ENCODE results near the gene SMOC1.

The SMOC1 gene

DNA sequence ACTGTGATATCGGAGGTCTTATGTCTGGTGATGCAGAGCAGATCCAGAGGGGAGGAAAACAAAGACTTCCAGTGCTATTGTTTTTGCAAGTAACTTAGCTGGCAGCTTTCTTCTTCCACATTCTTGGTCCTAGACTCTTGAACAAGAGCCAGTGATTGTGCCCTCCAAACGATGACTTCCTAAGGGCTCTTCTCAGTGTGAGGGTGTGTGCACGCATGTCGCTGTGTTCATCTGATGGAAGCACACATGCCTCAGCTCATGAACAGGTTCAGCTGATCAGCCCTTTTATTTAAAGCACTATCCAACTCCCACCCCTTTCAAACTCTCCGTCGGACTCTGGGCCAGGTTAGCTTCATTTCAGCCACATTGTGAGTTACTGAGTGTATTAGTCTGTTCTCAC is 59.5 kb downstream of the SMOC1 start:
- H3K9me3 Mint-ChIP-seq = no peaks in the 10 kb centered on the region
- H3K27me3 Mint-ChIP-seq = peaks cover 52% of the 10 kb centered on the region
- no peak overlapping the region for H3K27ac Mint-ChIP-seq (ENCODE audit: low read depth)
- H3K4me1 Mint-ChIP-seq = no peaks in the 10 kb centered on the region
- DNase-seq (ENCODE audit: low spot score in 2 of 2) = no peak
- ATAC-seq (replicated peaks; ENCODE audit: extremely low read depth, poor library complexity, severe bottlenecking) = no peak
- no peaks in the 10 kb centered on the region for H3K36me3 Mint-ChIP-seq (ENCODE audit: insufficient read depth)
- no peak overlapping the region for H3K4me3 Mint-ChIP-seq

DNA sequence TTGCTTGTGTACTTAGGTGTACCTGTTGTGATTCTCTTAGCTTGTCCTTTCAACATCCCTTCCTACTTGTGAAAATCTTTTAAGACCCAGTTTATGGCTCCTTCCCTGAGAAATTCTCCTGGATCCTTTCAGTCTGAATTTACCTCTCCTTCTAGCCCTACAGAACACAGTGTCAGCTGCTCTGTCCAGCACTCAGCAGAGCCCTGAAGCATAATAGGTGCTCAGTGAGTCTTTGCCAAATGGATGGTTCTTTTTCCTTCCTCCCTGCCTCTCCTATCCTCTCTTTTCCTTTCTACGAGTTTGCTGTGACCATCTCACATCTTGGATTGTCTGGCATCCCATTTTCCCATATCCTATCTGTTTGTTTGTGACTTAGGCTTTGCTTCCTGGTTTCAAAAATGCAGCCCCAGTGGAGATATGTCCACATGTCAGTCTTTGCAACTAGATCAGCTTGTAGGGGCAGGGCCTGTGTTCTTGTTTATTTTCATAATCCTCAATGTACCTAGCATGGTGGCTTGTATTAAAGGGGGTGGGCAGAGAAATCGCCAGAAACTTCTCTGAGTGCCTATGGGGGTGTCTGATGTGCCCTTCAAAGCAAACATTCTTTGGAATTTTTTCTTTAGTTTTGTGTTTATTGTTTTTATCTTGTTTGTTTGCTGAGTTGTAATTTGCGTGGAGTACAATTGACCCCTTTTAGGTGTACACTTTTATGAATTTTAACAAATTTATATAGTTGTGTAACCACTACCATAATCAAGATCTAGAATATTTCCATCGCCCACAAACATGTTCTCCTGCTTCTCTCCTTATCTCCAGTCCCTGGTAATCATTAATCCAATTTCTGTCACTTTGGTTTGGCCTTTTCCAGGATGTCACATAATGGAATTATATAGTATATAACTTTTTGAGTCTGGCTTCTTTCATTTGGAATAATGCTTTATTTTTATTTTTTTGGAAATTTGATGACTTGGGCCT is 62.8 kb downstream of the SMOC1 start:
- Mint-ChIP-seq H3K27me3 (peaks cover 50% of the 10 kb centered on the region), H3K27ac (ENCODE audit: low read depth) (no peak overlapping the region), H3K9me3 (peaks cover 8% of the 10 kb centered on the region), H3K4me1 (no peaks in the 10 kb centered on the region), H3K4me3 (no peak overlapping the region), H3K36me3 (ENCODE audit: insufficient read depth) (no peaks in the 10 kb centered on the region)
- ATAC-seq (replicated peaks; ENCODE audit: extremely low read depth, poor library complexity, severe bottlenecking) = no peak
- DNase-seq (ENCODE audit: low spot score in 2 of 2) = no peak

DNA sequence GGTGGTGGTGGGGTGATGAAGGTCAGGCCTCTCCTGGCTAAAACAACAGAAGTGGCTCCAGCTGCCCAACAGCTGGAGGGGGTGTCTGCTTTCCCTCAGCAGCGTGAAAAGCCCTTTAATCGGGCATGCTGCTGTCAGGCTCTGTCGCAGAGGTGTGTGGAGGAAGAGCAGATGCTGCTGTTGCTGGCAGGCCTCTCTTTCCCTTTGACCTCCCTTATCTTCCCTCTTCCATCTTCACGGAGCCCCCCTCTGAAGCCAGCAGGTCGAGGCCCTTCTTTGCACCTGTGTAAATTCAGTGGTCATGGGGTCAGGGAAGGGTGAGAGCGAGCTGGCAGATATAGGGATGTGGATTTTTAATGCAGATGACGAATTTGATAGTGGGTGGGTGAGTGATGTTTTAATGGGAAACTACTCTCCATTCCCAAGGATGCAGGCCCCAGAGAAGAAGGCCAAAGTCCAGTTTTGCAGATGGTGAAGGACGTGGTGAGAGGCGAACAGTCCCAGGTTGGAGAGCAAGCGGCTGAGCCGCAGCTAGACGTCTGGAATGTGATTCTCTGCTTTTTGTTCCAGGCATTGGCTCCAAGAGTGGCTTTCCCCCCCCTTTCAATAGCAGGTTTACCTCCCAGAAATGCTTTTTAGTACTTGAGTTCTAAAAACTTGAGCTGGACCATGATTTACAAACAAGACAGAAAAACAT is 64.0 kb downstream of the SMOC1 start:
- ATAC-seq (replicated peaks; ENCODE audit: extremely low read depth, poor library complexity, severe bottlenecking) (no peak), DNase-seq (ENCODE audit: low spot score in 2 of 2) (no peak)
- H3K36me3 Mint-ChIP-seq (ENCODE audit: insufficient read depth) = no peaks in the 10 kb centered on the region
- H3K9me3 Mint-ChIP-seq = peaks cover 11% of the 10 kb centered on the region
- H3K4me3 Mint-ChIP-seq = no peak overlapping the region
- H3K27me3 Mint-ChIP-seq = peaks cover 50% of the 10 kb centered on the region
- H3K27ac Mint-ChIP-seq (ENCODE audit: low read depth) = no peak overlapping the region
- no peaks in the 10 kb centered on the region for H3K4me1 Mint-ChIP-seq

DNA sequence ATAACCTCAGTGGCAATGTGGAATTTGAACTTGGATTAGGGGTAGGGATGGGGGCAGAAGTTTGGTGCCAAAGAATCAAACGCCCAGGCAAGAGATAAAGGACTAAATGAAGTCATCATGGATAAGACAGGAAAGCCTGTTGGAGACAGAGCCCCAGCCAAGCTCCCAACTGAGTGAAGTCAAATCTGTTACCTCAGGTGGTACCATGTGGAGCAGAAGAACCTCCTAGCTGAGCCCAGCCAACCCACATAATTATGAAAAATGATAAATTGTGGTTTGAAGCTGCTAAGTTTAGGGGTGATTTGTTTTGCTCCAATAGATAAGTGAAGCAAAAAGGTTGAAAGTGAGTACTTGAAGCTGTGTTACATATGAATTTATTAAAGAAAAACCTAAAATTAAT is 66.1 kb downstream of the SMOC1 start:
- Mint-ChIP-seq H3K9me3 (peaks cover 11% of the 10 kb centered on the region), H3K27me3 (peaks cover 61% of the 10 kb centered on the region), H3K4me1 (no peaks in the 10 kb centered on the region), H3K4me3 (no peak overlapping the region), H3K36me3 (ENCODE audit: insufficient read depth) (no peaks in the 10 kb centered on the region), H3K27ac (ENCODE audit: low read depth) (no peak overlapping the region)
- no peak for DNase-seq (ENCODE audit: low spot score in 2 of 2)
- ATAC-seq (replicated peaks; ENCODE audit: extremely low read depth, poor library complexity, severe bottlenecking) = no peak

DNA sequence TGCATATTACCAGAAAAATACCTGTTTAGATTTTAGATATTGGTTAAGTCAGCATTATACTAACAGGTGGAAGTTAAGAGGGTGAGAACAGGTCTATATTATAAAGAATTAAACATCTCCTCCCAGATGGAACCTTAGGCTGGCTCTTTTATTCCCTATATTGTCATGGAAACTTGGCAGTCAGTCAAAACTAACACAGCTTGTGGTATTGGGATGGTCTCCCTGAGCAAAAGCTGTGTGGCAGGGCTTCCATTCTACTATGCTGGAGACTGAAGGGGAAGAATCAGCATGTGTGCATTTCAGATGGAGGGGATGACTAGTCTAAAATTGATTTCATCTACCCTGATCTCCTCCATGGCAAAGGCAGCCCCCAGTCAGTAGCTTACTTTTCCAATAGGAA is 66.7 kb downstream of the SMOC1 start:
- peaks cover 11% of the 10 kb centered on the region for H3K9me3 Mint-ChIP-seq
- peaks cover 57% of the 10 kb centered on the region for H3K27me3 Mint-ChIP-seq
- no peak overlapping the region for H3K27ac Mint-ChIP-seq (ENCODE audit: low read depth)
- H3K4me3 Mint-ChIP-seq = no peak overlapping the region
- DNase-seq (ENCODE audit: low spot score in 2 of 2) (no peak), ATAC-seq (replicated peaks; ENCODE audit: extremely low read depth, poor library complexity, severe bottlenecking) (no peak)
- no peaks in the 10 kb centered on the region for H3K36me3 Mint-ChIP-seq (ENCODE audit: insufficient read depth)
- no peaks in the 10 kb centered on the region for H3K4me1 Mint-ChIP-seq

DNA sequence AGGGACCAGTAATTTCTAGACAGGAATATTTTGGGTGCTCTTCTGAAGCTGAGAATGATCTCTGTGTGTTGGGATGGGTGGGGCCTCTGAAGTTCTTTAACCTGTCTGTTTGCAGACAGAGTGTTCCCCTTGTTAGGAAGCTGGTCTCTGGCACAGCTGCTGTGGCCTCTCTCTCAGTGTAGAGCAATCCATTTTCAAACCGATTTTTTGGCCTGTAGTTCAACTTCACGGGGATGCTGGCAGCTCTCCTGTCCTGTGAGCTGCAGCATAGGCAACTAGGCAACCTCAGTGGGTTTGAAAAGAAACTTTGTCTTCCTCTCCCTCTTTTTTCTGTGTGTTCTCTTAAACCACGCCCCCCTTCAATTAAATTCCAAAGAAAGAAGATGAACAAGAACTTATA is 69.1 kb downstream of the SMOC1 start:
- no peak for ATAC-seq (replicated peaks; ENCODE audit: extremely low read depth, poor library complexity, severe bottlenecking)
- Mint-ChIP-seq H3K9me3 (peaks cover 11% of the 10 kb centered on the region), H3K36me3 (ENCODE audit: insufficient read depth) (no peaks in the 10 kb centered on the region), H3K4me1 (no peaks in the 10 kb centered on the region), H3K4me3 (no peak overlapping the region), H3K27ac (ENCODE audit: low read depth) (no peak overlapping the region), H3K27me3 (peaks cover 43% of the 10 kb centered on the region)
- DNase-seq (ENCODE audit: low spot score in 2 of 2) = no peak

DNA sequence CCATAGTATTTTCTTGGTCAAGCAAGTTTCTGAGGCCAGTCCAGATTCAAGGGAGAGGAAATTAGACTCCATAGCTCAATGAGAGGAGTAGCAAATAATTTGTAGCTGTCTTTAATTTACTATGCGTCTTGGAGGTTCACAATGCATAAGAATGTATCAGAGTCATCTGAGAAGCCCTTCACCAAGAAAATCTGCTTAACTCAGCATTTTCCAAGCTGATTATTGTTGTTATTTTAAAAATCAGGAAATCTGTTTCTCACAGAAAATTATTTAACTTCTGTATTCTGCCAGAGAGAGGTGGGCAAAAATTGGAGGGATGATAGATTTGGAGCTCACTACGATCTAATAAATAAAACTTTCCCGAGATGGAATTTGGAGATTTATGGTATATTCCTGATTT is 72.0 kb downstream of the SMOC1 start:
- no peak for ATAC-seq (replicated peaks; ENCODE audit: extremely low read depth, poor library complexity, severe bottlenecking)

DNA sequence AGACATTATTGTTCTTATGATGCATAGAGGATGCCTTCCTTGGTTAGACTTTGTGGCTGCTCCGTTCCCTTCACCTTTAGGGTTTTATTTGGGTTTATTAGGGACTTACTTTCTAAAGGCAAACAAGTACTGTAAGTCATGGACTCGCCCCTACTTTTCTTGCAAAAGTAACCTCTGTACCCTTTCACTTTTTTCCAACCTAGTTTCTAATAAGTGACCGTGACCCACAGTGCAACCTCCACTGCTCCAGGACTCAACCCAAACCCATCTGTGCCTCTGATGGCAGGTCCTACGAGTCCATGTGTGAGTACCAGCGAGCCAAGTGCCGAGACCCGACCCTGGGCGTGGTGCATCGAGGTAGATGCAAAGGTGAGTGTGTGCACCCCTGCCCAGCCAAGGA is 72.7 kb downstream of the SMOC1 start:
- peaks cover 65% of the 10 kb centered on the region for H3K27me3 Mint-ChIP-seq

More for the DNA sequence above, 72.0 kb downstream of the SMOC1 start:
- Mint-ChIP-seq H3K4me3 (no peak overlapping the region), H3K9me3 (peaks cover 5% of the 10 kb centered on the region), H3K27ac (ENCODE audit: low read depth) (no peak overlapping the region), H3K27me3 (peaks cover 62% of the 10 kb centered on the region), H3K4me1 (no peaks in the 10 kb centered on the region), H3K36me3 (ENCODE audit: insufficient read depth) (no peaks in the 10 kb centered on the region)
- no peak for DNase-seq (ENCODE audit: low spot score in 2 of 2)

DNA sequence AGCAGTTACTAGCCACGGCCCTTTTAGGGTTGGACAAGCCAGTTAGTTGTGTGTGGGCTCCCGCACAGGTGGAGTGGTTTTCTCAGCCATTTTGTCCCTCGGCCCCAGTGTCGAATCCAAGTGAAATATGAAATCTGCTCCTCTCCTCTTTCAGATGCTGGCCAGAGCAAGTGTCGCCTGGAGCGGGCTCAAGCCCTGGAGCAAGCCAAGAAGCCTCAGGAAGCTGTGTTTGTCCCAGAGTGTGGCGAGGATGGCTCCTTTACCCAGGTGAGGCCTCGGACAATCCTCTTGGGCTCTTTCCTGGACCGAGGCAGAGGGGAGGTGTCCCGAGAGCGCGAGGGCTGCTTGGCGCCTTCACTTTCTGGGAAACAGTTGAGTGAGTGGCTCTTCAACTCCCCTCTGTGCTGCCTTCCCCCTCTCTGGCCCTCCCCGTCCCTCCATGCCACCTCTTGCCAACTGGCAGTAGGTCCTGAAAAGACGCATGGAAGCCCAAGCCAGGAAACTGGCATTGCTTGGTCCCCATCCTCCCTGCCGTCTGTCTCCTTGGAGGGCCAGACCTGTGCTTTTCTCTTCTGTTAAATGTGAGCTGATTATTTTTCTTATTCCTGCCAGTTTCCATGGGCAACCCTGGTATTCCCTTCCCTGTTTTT is 74.2 kb downstream of the SMOC1 start:
- ATAC-seq (replicated peaks; ENCODE audit: extremely low read depth, poor library complexity, severe bottlenecking) (no peak), DNase-seq (ENCODE audit: low spot score in 2 of 2) (no peak)
- Mint-ChIP-seq H3K4me1 (no peaks in the 10 kb centered on the region), H3K27me3 (peaks cover 52% of the 10 kb centered on the region), H3K4me3 (no peak overlapping the region), H3K36me3 (ENCODE audit: insufficient read depth) (no peaks in the 10 kb centered on the region), H3K27ac (ENCODE audit: low read depth) (no peak overlapping the region), H3K9me3 (no peaks in the 10 kb centered on the region)

More for the DNA sequence above, 72.7 kb downstream of the SMOC1 start:
- ATAC-seq (replicated peaks; ENCODE audit: extremely low read depth, poor library complexity, severe bottlenecking) (no peak), DNase-seq (ENCODE audit: low spot score in 2 of 2) (no peak)
- no peak overlapping the region for H3K4me3 Mint-ChIP-seq
- H3K27ac Mint-ChIP-seq (ENCODE audit: low read depth) = no peak overlapping the region
- no peaks in the 10 kb centered on the region for H3K4me1 Mint-ChIP-seq
- H3K9me3 Mint-ChIP-seq = peaks cover 4% of the 10 kb centered on the region
- H3K36me3 Mint-ChIP-seq (ENCODE audit: insufficient read depth) = no peaks in the 10 kb centered on the region

DNA sequence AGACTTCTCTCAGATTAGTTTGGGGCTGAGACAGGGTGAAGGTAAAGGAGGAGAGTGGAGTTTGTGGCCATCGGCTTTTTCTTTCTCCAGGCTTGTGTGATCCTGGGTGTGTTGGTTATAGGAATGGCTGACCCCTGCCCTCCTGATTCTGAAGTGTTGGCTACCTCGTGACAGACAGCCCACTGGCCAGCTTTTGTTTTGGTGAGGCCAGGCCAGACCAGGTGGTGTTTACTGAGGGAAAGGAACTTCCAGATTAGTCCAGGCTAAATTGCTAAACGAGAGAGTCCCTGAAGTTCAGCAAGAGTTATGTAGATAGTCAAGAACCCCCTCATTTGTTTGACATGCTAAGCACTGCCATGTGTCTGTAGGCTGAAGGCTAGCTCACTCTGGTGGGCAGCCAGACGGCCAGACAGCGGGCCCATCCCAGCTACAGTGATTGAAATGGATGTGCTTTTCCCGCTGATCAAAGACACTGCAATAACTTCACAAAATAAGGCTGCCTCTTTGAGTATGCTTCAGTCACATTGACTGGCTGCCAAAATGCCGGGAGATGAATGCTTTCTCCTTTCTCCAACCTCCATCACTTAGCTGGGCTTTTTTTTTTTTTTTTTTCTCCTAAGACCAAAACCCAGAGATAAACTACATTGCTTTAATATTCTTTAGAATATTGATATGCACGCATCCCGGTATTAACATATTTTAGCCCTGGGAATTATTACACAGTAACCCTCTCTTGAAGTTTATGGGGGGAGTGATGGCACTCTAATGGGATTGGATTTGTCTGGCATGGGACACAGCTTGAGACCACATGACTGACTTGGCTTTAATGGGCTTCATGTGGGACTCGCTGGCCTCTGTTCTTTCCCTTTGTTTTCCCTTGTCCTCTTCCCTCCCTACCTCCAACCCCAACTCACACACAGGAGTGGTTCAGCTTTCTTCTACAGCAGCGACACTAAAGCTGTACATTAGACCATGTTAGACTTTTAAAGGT is 76.9 kb downstream of the SMOC1 start:
- DNase-seq (ENCODE audit: low spot score in 2 of 2) (no peak), ATAC-seq (replicated peaks; ENCODE audit: extremely low read depth, poor library complexity, severe bottlenecking) (no peak)
- Mint-ChIP-seq H3K4me3 (no peak overlapping the region), H3K9me3 (no peaks in the 10 kb centered on the region), H3K27ac (ENCODE audit: low read depth) (no peak overlapping the region), H3K27me3 (peaks cover 37% of the 10 kb centered on the region), H3K4me1 (no peaks in the 10 kb centered on the region), H3K36me3 (ENCODE audit: insufficient read depth) (no peaks in the 10 kb centered on the region)

DNA sequence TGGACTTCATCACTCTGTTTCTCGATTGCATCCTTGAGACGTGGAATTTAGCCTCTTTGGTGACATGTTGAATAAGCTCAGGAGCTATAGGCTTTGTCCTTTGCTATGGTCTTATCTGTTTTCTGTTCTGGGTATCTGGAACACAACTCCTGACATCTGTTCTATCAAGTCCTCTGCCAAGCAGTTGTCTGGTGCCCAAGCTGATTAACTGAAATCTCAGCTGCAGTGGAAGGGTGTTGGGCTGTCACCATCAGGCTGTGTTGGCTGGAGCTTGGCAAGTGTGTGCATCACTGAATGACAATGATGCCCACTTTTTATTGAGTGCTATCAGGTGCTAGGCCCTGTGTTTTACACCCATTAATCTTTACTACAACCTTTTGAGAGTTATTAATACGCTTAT is 77.8 kb downstream of the SMOC1 start:
- Mint-ChIP-seq H3K4me1 (no peaks in the 10 kb centered on the region), H3K27ac (ENCODE audit: low read depth) (no peak overlapping the region), H3K27me3 (peaks cover 44% of the 10 kb centered on the region), H3K4me3 (no peak overlapping the region), H3K36me3 (ENCODE audit: insufficient read depth) (no peaks in the 10 kb centered on the region), H3K9me3 (no peaks in the 10 kb centered on the region)
- ATAC-seq (replicated peaks; ENCODE audit: extremely low read depth, poor library complexity, severe bottlenecking) (no peak), DNase-seq (ENCODE audit: low spot score in 2 of 2) (no peak)

DNA sequence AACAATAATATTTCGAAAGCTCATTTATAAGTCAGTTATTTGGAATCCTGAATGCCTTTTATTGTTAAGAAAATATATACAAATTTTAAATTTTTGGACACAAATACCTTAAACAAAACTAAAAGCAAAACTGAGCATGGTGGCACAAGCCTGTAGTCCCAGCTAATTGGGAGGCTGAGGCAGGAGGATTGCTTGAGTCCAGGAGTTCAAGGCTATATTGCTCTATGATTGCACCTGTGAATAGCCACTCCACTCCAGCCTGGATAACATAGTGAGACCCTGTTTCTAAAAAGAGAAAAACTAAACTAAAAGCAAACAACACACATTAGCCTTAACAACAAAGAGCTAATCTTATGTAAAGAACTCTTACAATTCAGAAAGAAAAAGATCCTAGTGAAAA is 78.8 kb downstream of the SMOC1 start:
- no peaks in the 10 kb centered on the region for H3K36me3 Mint-ChIP-seq (ENCODE audit: insufficient read depth)

More for the DNA sequence above, 78.8 kb downstream of the SMOC1 start:
- no peak for DNase-seq (ENCODE audit: low spot score in 2 of 2)
- Mint-ChIP-seq H3K9me3 (no peaks in the 10 kb centered on the region), H3K4me1 (no peaks in the 10 kb centered on the region), H3K27me3 (peaks cover 54% of the 10 kb centered on the region), H3K27ac (ENCODE audit: low read depth) (no peak overlapping the region), H3K4me3 (no peak overlapping the region)
- no peak for ATAC-seq (replicated peaks; ENCODE audit: extremely low read depth, poor library complexity, severe bottlenecking)

All from central memory CD8-positive, alpha-beta T cell (primary cell).